ENCODE results near the gene TNFRSF18.
"Not testable (repeated sequence)": the region's sequence is repeated elsewhere in the genome, so short reads cannot be mapped to it uniquely, and the experiment has no call there.

TNFRSF18 gene

GRCh38 chr1:1199961-1200875 is 6.2 kb downstream of the TNFRSF18 start:
- no peak overlapping the region for H3K4me3 ChIP-seq (ENCODE audit: low read depth, low read length)
- TF ChIP-seq, protein P1, sequence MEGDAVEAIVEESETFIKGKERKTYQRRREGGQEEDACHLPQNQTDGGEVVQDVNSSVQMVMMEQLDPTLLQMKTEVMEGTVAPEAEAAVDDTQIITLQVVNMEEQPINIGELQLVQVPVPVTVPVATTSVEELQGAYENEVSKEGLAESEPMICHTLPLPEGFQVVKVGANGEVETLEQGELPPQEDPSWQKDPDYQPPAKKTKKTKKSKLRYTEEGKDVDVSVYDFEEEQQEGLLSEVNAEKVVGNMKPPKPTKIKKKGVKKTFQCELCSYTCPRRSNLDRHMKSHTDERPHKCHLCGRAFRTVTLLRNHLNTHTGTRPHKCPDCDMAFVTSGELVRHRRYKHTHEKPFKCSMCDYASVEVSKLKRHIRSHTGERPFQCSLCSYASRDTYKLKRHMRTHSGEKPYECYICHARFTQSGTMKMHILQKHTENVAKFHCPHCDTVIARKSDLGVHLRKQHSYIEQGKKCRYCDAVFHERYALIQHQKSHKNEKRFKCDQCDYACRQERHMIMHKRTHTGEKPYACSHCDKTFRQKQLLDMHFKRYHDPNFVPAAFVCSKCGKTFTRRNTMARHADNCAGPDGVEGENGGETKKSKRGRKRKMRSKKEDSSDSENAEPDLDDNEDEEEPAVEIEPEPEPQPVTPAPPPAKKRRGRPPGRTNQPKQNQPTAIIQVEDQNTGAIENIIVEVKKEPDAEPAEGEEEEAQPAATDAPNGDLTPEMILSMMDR (IDR thresholded peaks at IDR 0.05; ENCODE audit: low read depth, low read length): no peak

DNA sequence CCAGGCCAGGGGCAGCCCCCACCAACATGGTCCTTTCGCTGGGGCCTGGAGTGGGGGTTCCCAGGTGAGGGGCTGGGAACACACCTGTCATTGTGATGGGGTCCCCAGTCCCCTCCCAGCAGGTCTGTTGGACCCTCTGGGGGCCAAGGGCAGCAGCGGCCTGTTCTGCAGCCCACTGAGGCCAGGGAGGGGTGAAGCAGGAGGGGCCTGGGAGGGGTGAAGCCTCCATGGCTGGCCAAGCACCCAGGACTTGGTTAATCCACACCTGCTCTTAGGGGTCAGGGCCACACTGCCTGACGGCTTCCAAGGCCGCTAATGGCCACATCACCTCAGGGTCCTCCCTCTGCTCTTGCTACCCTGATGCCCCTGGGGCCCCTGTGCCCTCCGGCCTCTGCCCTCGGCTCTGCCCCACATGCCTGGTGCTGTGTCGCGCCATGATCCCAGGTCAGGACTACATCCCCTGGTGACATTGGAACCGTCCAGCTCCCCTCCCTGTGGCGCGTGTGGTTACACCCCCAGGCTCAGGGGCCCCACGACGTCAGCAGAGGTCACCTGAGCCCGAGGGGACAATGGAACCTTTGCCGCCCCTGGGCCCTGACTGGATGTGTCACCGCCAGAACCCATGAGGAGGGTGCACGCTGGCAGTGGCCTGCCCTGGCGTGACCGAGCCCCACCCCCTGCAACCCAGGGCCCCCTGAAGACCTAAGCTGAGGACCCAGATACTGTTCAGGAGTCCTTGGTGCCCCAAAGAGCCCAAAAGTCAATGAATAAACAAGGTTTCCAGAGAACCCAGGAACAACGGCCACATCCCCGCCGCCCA is 7.0 kb downstream of the TNFRSF18 start:
- TF ChIP-seq, protein P1 (IDR thresholded peaks at IDR 0.05; ENCODE audit: low read depth, low read length): no peak
- no peak overlapping the region for H3K4me3 ChIP-seq (ENCODE audit: low read depth, low read length)

DNA sequence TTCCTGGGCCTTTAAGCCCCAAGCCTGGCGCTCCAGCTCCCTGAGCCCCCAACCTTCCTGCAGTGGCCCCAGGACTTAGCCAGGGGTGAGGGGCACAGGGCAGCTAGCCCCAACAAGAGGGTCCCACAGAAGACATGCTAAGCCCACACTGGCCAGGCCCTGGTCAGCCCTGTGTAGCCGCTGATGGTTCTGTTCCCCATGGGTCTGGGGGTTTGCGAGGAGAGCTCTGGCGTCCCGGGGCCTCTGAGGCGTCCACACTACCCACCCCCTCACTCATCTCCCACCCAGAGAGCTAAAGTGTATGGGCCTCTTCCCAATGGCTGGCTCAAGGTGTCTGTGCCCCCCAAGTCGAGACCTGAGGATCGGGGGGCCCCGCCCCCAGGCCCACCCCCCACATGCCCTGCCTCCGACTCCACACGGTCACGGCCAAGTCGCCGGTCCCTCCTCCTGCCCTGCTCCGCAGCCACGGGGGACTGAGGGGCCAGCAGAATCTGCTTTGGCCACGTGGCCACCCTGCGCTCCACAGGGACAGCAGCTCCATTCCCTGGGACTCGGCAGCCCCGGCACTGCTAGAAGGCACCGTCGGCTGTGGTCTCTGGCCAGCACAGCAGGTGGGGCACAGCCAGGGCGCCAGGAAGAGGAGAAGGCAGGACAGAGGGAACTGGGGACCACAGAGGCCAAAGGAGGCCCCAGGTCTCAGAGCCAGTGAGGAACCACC is 7.8 kb downstream of the TNFRSF18 start:
- TF ChIP-seq, protein P1 (IDR thresholded peaks at IDR 0.05; ENCODE audit: low read depth, low read length): no peak

GRCh38 chr1:1197551-1198422 is 8.6 kb downstream of the TNFRSF18 start:
- TF ChIP-seq, protein P1 (IDR thresholded peaks at IDR 0.05; ENCODE audit: low read depth, low read length): no peak
- H3K4me3 ChIP-seq (ENCODE audit: low read depth, low read length): no peak overlapping the region

More for the DNA sequence above, 7.8 kb downstream of the TNFRSF18 start:
- H3K4me3 ChIP-seq (ENCODE audit: low read depth, low read length): no peak overlapping the region

- TF ChIP-seq, protein P1 (IDR thresholded peaks at IDR 0.05; ENCODE audit: low read depth, low read length): no peak
- H3K4me3 ChIP-seq (ENCODE audit: low read depth, low read length): no peak overlapping the region
Measured at GRCh38 chr1:1197188-1197500, 9.2 kb downstream of the TNFRSF18 start.

GRCh38 chr1:1196431-1197187 is 9.8 kb downstream of the TNFRSF18 start:
- TF ChIP-seq, protein P1 (IDR thresholded peaks at IDR 0.05; ENCODE audit: low read depth, low read length): no peak
- H3K4me3 ChIP-seq (ENCODE audit: low read depth, low read length): no peak overlapping the region

GRCh38 chr1:1195726-1196125 is 10.7 kb downstream of the TNFRSF18 start:
- not testable (repeated sequence) for H3K4me3 ChIP-seq (ENCODE audit: low read depth, low read length)
